GM12873 (cell line): ENCODE data around the gene SERTAD2.

ENCODE experiments used
- TF ChIP-seq, protein P1 (sequence below): IDR thresholded peaks from 2 replicates; pipeline ENCODE4 v1.5.1; 2012; ENCODE audit warnings: low read depth, mild to moderate bottlenecking, moderate library complexity, low read length, control low read depth; ENCODE audit not compliant: insufficient read depth; ENCODE audit errors: missing control alignments

Gene SERTAD2

DNA sequence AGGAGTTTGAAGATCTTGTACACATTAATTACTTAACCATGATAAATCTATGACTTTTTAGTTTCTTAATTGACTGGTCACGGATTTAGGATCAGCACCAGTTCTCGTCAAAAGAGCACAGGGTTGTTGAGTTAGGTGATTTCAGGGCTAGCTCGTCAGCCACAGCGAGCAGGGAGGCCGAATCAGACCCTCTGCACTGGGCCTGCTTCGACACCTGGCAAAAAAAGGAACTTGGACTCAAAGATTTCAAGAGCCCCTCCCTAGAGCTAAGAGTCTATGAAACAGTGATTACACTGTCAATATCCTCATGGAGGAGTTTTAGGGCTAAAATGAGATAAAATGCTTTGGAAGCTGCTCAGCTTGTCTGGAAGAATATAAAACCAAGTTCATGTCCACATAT, 4.6 kb upstream of the SERTAD2 start:
- TF ChIP-seq, protein P1, sequence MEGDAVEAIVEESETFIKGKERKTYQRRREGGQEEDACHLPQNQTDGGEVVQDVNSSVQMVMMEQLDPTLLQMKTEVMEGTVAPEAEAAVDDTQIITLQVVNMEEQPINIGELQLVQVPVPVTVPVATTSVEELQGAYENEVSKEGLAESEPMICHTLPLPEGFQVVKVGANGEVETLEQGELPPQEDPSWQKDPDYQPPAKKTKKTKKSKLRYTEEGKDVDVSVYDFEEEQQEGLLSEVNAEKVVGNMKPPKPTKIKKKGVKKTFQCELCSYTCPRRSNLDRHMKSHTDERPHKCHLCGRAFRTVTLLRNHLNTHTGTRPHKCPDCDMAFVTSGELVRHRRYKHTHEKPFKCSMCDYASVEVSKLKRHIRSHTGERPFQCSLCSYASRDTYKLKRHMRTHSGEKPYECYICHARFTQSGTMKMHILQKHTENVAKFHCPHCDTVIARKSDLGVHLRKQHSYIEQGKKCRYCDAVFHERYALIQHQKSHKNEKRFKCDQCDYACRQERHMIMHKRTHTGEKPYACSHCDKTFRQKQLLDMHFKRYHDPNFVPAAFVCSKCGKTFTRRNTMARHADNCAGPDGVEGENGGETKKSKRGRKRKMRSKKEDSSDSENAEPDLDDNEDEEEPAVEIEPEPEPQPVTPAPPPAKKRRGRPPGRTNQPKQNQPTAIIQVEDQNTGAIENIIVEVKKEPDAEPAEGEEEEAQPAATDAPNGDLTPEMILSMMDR = no peak

DNA sequence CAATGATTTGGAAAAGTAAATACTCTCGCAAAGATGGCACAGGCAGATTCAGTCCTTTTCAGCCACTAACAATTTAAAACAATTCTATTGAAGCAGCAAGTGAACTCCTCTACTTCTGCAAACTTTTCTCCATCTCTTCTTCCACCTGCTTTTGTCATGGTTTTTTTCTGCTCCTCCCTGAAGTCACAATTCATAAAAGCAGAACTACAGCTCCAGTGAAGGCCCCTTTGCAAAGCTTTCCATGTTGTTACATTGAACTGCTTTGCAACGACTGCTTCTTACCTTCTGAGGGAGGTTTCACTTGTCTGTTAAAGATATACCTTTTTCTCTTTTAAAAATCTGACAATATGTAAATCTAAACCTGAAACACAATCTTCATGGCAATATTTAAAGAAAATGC, 3.7 kb upstream of the SERTAD2 start:
- TF ChIP-seq, protein P1 = no peak

- TF ChIP-seq, protein P1 = no peak
These were observed 2.7 kb upstream of the SERTAD2 start for GRCh38 chr2:64656379-64656778.

DNA sequence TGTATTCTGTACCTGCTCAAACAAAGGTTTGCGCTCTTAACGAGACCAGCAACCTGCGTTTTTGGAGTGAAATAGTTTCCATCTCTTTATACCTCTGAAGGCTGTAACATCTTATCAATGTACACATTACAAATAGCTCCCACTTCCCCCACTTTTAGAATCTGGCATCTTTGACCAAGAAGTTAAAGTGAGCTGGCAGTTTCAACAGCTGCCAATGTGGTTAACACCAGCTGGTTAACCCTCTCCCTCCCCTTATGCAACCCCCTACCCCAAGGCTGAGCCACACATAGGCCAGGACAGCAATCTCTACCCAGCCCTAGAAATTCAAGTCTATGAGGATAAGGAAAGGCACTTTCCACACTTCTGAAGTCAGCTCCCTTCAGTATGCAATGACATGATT, 2.2 kb upstream of the SERTAD2 start:
- TF ChIP-seq, protein P1 = no peak

- TF ChIP-seq, protein P1 = peak; percentile 43
These were observed 1.4 kb upstream of the SERTAD2 start for GRCh38 chr2:64655018-64655664.

- TF ChIP-seq, protein P1 = no peak
These were observed 524 bp upstream of the SERTAD2 start for GRCh38 chr2:64654063-64654811.

DNA sequence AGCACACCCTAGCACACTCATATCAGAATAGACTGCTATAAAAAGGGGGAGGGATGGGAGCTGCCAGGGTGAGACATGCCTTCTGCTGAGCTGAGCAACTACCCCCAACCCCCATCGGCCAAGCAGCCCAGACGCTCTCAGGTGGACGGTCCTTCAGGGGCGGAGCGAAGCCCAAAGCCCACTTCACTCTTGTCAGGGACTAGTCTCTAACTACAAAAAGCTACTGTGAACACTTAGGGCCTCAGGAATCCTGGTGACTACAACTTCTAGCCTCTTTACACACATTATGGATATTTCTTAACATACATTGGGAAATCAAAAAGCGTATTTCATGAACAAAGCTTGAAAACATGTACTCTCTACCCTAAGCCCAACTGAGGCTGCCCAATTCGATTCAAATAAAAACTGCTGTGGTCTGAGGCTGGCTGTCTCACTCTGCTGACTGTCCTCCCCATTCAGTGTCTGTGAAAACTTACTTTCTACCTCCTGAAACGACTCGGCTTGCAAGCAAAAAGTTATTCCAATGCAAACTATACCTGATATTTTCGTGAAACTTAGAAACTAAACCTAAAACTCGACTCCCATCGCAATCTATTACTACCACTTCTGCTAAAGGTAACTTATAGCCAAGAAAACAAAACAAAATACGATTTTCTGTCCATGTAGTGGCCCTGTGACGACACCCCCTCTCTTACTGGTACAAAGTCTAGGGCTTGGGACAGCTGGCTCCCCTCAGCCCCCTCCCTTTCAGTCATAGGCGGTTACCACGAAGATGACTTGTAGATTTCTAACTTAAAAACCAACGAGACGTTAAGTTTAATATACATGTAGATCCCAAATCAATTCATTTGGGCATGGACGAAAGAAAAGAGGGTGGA, 1.2 kb downstream of the SERTAD2 start:
- TF ChIP-seq, protein P1 = no peak
